HCT116 (cell line): ENCODE measurements around the gene TAS2R19.

Experiments used
- CEBPB ChIP-seq: IDR thresholded peaks from 2 replicates; pipeline ENCODE4 v1.6.1; 2012; ENCODE audit warnings: low read depth
- EZH2 ChIP-seq: fragments of 200-600 bp; sonication (generic); IDR thresholded peaks from 2 replicates; pipeline ENCODE4 v1.6.1; 2017; ENCODE audit warnings: antibody characterized with exemption, mixed run types
- JUND ChIP-seq: IDR thresholded peaks from 2 replicates; pipeline ENCODE4 v1.6.1; 2012
- POLR2A ChIP-seq: IDR thresholded peaks from 2 replicates; pipeline ENCODE4 v1.7.0; 2011; ENCODE audit warnings: borderline replicate concordance; ENCODE audit not compliant: insufficient read depth, insufficient read length; ENCODE audit errors: extremely low read depth
- RAD21 ChIP-seq: IDR thresholded peaks from 2 replicates; pipeline ENCODE4 v1.6.1; 2012; ENCODE audit warnings: low read depth, mild to moderate bottlenecking
- TCF7L2 ChIP-seq: IDR thresholded peaks from 2 replicates; pipeline ENCODE4 v1.7.0; 2011; ENCODE audit warnings: borderline replicate concordance, inconsistent platforms; ENCODE audit not compliant: insufficient read depth, insufficient read length; ENCODE audit errors: extremely low read depth
- ZFX ChIP-seq: fragments of 450-650 bp; IDR thresholded peaks from 2 replicates; pipeline ENCODE4 v1.6.1; 2017
- TF ChIP-seq, protein P1 (sequence below), 3 experiments: fragments of 200-600 bp in 1 of 3; sonication (generic) in 1 of 3; IDR thresholded peaks in 2 of 3; conservative IDR thresholded peaks in 1 of 3; 2 replicates each; pipeline ENCODE4 v1.5.1; 2012 to 2017; ENCODE audit warnings: low read depth in 2 of 3, low read length in 2 of 3, antibody characterized with exemption in 1 of 3, borderline replicate concordance in 1 of 3, control low read depth in 1 of 3, mild to moderate bottlenecking in 1 of 3, mixed read lengths in 1 of 3, mixed run types in 1 of 3, moderate library complexity in 1 of 3; ENCODE audit not compliant: insufficient read depth in 1 of 3
- TF ChIP-seq, protein P2 (sequence below): IDR thresholded peaks from 2 replicates; pipeline ENCODE4 v1.6.1; 2012; ENCODE audit warnings: low read depth

DNA sequence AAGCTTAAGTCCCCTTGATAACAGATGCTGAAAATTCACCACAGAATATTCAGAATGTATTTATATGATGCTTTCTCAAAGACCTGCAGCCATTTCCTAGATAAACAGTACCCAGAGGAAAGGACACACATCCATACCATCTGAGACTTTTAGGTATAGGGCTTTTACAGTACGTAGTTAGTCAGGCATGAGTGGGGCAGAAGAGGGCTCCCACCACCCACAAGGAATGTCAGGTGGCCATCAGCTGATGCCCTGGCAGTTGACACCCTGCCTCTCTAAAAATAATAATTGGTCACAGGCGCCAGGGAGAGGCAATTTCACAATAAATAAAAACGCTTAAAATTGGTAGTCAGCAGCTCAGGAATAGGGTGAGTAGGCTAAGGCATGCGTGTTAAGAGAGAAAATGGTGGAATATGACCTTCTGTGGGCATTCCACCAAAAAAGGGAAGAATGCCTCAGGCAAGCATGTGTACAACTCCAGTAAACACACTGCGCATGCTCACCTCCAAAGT lies 47.5 kb upstream of the TAS2R19 start:
- TF ChIP-seq, protein P1, sequence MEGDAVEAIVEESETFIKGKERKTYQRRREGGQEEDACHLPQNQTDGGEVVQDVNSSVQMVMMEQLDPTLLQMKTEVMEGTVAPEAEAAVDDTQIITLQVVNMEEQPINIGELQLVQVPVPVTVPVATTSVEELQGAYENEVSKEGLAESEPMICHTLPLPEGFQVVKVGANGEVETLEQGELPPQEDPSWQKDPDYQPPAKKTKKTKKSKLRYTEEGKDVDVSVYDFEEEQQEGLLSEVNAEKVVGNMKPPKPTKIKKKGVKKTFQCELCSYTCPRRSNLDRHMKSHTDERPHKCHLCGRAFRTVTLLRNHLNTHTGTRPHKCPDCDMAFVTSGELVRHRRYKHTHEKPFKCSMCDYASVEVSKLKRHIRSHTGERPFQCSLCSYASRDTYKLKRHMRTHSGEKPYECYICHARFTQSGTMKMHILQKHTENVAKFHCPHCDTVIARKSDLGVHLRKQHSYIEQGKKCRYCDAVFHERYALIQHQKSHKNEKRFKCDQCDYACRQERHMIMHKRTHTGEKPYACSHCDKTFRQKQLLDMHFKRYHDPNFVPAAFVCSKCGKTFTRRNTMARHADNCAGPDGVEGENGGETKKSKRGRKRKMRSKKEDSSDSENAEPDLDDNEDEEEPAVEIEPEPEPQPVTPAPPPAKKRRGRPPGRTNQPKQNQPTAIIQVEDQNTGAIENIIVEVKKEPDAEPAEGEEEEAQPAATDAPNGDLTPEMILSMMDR (IDR thresholded peaks at IDR 0.05 in 2 of 3, conservative IDR thresholded peaks at IDR 0.05 in 1 of 3; ENCODE audit: borderline replicate concordance in 1 of 3, insufficient read depth in 1 of 3, low read depth in 2 of 3, low read length in 2 of 3): no peak
- TF ChIP-seq EZH2 (no peak), TCF7L2 (no peak), JUND (no peak), CEBPB (no peak), POLR2A (no peak), ZFX (no peak), RAD21 (no peak)
- TF ChIP-seq, protein P2, sequence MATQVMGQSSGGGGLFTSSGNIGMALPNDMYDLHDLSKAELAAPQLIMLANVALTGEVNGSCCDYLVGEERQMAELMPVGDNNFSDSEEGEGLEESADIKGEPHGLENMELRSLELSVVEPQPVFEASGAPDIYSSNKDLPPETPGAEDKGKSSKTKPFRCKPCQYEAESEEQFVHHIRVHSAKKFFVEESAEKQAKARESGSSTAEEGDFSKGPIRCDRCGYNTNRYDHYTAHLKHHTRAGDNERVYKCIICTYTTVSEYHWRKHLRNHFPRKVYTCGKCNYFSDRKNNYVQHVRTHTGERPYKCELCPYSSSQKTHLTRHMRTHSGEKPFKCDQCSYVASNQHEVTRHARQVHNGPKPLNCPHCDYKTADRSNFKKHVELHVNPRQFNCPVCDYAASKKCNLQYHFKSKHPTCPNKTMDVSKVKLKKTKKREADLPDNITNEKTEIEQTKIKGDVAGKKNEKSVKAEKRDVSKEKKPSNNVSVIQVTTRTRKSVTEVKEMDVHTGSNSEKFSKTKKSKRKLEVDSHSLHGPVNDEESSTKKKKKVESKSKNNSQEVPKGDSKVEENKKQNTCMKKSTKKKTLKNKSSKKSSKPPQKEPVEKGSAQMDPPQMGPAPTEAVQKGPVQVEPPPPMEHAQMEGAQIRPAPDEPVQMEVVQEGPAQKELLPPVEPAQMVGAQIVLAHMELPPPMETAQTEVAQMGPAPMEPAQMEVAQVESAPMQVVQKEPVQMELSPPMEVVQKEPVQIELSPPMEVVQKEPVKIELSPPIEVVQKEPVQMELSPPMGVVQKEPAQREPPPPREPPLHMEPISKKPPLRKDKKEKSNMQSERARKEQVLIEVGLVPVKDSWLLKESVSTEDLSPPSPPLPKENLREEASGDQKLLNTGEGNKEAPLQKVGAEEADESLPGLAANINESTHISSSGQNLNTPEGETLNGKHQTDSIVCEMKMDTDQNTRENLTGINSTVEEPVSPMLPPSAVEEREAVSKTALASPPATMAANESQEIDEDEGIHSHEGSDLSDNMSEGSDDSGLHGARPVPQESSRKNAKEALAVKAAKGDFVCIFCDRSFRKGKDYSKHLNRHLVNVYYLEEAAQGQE: no peak
